HG03558 (cell line): ENCODE data around the gene TANC2.
"Not testable (repeated sequence)": the region's sequence is repeated elsewhere in the genome, so short reads cannot be mapped to it uniquely, and the experiment has no call there.

Source experiments
- ATAC-seq: cut with Tn5 transposase; IDR thresholded peaks from one replicate; pipeline ENCODE4 v1.9.1; 2021; ENCODE audit warnings: moderate number of reproducible peaks; ENCODE audit not compliant: unreplicated experiment; ENCODE audit errors: extremely low read depth

Gene TANC2

GRCh38 chr17:62955841-62956352 lies 10.1 kb upstream of the TANC2 start:
- ATAC-seq: no peak

DNA sequence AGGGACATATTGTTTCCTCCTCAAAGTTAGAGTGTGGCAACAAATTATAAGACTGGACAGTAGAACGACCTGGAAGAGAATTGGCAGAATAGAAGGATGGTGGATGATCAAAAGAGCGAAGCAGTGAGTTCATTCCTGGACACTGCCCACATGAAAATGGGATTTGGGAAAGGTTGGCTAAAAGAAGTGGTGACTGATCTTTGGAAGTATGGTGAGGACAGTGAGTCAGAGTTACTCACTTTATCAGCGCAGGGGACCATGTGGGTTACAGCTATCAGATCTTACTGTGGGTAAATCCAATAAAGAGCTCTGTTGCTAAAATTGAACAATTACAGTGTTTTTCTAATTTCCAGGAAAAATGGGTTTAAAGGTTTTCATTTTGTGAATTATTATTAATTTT lies 2.7 kb upstream of the TANC2 start:
- ATAC-seq: no peak

DNA sequence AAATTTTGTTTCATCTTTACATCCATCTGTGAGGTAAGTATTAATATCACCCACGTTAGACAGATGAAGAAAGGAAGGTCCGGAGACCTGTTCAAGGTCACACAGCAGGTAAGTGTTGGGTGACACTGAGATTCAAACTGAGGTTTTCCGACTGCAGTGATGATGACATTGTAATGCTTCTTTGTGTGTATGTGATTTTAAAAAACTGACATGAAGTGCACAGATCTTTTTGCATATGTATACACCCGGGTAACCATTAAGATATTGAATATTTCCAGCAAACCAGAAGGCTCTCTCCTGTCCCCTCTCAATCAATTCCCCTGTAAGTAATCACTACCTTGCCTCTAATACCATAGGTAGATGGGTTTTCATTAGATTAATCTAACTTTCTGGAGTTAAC lies 1.5 kb upstream of the TANC2 start:
- ATAC-seq: no peak

DNA sequence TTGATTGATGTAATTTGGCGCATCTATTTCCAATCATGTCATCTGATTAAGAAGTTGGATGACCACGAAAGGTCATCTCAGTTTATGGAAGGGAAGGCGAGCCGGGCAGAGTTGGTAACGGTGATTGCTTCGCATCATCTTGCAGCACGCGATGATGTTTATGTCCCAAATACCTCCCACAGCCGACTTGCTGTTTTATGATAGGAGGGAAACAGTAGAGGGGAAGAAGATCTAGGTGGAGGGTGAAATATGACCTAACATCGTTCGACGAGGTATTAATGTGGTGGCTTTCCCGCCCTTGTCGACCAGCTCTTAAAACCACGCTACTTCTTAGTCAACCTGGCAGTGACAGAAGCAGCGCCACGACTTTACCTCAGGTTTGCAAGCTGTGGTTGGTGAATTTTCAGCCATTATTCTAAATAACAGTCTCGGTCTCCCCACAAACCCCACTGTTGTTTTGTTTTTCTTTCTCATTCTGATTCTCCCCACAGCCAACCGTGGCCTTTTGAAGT lies 805 bp upstream of the TANC2 start:
- ATAC-seq: no peak

- no peak for ATAC-seq
Measured at GRCh38 chr17:62966426-62967204, 580 bp downstream of the TANC2 start.

GRCh38 chr17:62967205-62967529 lies 1.1 kb downstream of the TANC2 start:
- no peak for ATAC-seq

DNA sequence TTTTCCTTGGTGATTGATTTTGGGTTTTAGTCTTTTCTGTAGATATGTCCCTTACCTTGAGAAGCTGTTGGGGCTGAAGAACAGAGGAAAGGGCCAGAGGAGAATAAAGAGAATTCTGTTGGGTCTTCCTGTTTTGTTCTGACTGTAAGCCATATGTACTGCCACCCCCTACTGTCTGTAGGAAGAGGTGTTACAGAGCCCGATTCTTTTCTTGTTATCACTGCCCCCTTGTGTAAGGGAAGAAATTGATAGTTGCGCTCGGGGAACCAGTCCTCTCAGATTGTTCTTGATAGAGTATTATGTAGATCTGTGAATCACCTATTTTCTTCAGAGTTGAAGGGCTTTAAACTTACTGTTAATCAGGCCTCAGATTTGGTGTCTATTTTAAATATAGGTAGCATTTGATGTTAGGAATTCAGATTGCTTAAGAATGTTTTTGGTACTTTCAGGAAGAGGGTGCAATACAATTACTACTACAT lies 2.4 kb downstream of the TANC2 start:
- no peak for ATAC-seq

- no peak for ATAC-seq
Measured at GRCh38 chr17:62970610-62971009, 4.6 kb downstream of the TANC2 start.

GRCh38 chr17:62971853-62972252 lies 5.8 kb downstream of the TANC2 start:
- no peak for ATAC-seq

DNA sequence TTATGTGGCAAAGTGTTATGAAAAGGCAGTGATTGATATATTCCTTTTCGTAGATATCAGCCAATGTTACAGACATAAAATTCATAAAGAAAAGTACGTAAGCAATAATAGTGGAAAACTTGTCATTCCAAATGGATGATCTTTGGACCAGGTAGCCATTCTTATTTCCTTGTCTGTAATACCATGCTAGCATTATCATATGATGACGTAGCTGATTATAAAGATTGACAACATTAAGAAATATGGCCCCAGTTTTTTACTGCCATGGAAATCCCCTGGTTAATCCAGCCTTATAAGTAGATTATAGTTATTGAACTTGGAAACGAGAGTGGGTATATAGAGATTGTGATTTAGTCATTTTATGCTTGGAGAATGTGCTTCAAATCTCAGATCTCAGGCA lies 8.8 kb downstream of the TANC2 start:
- no peak for ATAC-seq

DNA sequence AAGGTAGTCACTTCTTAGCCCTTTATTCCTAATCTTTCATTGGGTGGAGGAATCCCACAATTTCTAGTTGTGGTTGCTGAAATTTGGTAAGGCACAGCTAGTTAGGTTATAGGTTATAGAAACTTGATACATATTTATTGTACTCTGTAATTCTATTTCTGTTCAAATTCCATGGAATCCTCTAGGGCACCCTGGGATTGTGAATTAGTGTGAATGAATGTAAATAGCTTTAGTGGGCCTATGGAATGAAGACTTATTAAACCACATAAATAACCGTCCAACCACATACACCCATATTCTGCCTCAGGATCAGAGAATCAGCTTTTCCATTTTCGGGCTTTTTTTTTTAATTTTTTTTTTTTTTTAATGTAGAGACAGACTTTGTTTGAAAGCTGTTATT lies 9.2 kb downstream of the TANC2 start:
- no peak for ATAC-seq

GRCh38 chr17:62976643-62977231 lies 10.7 kb downstream of the TANC2 start:
- not testable (repeated sequence) for ATAC-seq

GRCh38 chr17:62980842-62981241 lies 14.8 kb downstream of the TANC2 start:
- no peak for ATAC-seq

GRCh38 chr17:62981933-62982332 lies 15.9 kb downstream of the TANC2 start:
- no peak for ATAC-seq

GRCh38 chr17:62984801-62985200 lies 18.8 kb downstream of the TANC2 start:
- ATAC-seq: no peak

- no peak for ATAC-seq
Measured at GRCh38 chr17:62986549-62986948, 20.5 kb downstream of the TANC2 start.

DNA sequence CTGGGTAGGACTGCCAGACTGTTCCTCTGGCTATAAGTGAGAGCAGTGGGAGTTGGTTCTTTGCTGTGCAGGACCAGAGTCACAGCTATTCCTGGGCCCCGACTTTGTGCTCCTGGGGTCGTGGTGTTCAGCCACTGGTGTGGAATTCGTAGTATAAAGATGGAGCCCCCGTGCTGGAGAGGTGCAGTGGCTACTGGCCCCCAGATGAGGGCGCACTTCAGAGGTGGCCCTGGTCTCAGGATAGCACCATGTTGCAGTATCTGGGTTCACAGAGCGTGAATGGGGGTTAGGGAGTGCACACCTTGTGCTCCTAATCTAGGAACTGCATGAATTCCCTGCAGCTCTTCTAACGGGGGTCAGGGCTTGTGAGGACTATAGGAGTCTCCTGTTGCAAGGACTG lies 21.1 kb downstream of the TANC2 start:
- ATAC-seq: no peak

- no peak for ATAC-seq
Measured at GRCh38 chr17:62989501-62989900, 23.5 kb downstream of the TANC2 start.

- ATAC-seq: no peak
Measured at GRCh38 chr17:62994931-62995330, 28.9 kb downstream of the TANC2 start.

DNA sequence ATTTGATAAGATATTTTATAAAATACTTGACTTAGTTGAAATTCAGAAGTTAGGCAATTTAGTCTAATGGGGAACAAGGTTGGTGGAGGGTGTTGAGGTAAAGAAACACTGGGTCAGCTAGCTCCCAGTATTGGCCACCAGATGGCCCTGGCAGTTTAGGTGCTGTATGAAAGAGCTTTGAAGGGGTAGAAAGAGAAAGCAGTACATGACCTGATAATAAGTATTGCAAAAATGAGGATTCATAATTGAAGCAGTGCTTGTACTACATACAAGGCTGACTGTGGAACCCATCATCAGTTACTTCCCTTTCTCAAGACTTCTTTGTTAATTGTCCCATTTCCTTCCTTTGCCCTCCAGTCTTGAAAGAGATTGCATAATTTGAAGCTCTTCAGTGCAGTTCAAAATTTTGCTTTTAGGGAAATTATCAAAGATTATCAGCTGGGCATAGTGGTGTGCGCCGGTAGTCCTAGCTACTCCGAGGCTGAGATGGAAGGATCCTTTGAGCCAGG lies 29.4 kb downstream of the TANC2 start:
- ATAC-seq: no peak

- no peak for ATAC-seq
Measured at GRCh38 chr17:62996221-62996620, 30.2 kb downstream of the TANC2 start.
